HepG2 (cell line): Measurements from ENCODE around the gene QSOX2.

Source experiments
- BHLHE40 ChIP-seq: IDR thresholded peaks from 2 replicates; pipeline ENCODE4 v1.6.1; 2011; ENCODE audit warnings: low read length, improper control_type of control experiment
- BRCA1 ChIP-seq: sonication (generic); formaldehyde crosslinking; IDR thresholded peaks from 2 replicates; pipeline ENCODE4 v1.4.0; 2020; ENCODE audit warnings: missing genetic modification reagents
- EZH2 ChIP-seq: conservative IDR thresholded peaks from 2 replicates; pipeline ENCODE4 v1.6.1; 2012; ENCODE audit warnings: mild to moderate bottlenecking, low read depth, low read length, moderate library complexity
- ISX ChIP-seq: sonication (generic); formaldehyde crosslinking; conservative IDR thresholded peaks from 2 replicates; pipeline ENCODE4 v1.5.0; 2020; ENCODE audit warnings: missing genetic modification reagents
- NONO ChIP-seq, 2 experiments: fragments of 450-650 bp in 1 of 2; sonication (generic) in 1 of 2; formaldehyde crosslinking in 1 of 2; IDR thresholded peaks in 1 of 2; conservative IDR thresholded peaks in 1 of 2; 2 replicates each; pipeline versions ENCODE4 v1.6.1 to v1.8.0; 2017 to 2022; ENCODE audit warnings: mild to moderate bottlenecking in 1 of 2, missing genetic modification reagents in 1 of 2, moderate library complexity in 1 of 2
- NR3C1 ChIP-seq: sonication (generic); formaldehyde crosslinking; IDR thresholded peaks from 2 replicates; pipeline ENCODE4 v1.4.0; 2020; ENCODE audit warnings: missing genetic modification reagents
- RAD21 ChIP-seq: fragments of 450-650 bp; formaldehyde crosslinking; IDR thresholded peaks from 2 replicates; pipeline ENCODE4 v1.5.0; 2020; ENCODE audit warnings: mild to moderate bottlenecking
- SRF ChIP-seq: IDR thresholded peaks from 2 replicates; pipeline ENCODE4 v1.6.1; 2011; ENCODE audit warnings: mild to moderate bottlenecking, low read depth, low read length, moderate library complexity
- ZNF12 ChIP-seq: sonication (generic); formaldehyde crosslinking; IDR thresholded peaks from 2 replicates; pipeline ENCODE4 v1.5.0; 2020; ENCODE audit warnings: missing genetic modification reagents
- ZNF24 ChIP-seq: fragments of 450-650 bp; IDR thresholded peaks from 2 replicates; pipeline ENCODE4 v1.6.1; 2017; ENCODE audit warnings: antibody characterized with exemption, mild to moderate bottlenecking
- TF ChIP-seq, protein P1 (sequence below): sonication (generic); formaldehyde crosslinking; IDR thresholded peaks from 2 replicates; pipeline ENCODE4 v1.5.0; 2020; ENCODE audit warnings: mild to moderate bottlenecking, missing genetic modification reagents, moderate library complexity
- TF ChIP-seq, protein P2 (sequence below): sonication (generic); formaldehyde crosslinking; IDR thresholded peaks from 2 replicates; pipeline ENCODE4 v1.8.1; 2023; ENCODE audit warnings: mild to moderate bottlenecking, missing genetic modification reagents

DNA sequence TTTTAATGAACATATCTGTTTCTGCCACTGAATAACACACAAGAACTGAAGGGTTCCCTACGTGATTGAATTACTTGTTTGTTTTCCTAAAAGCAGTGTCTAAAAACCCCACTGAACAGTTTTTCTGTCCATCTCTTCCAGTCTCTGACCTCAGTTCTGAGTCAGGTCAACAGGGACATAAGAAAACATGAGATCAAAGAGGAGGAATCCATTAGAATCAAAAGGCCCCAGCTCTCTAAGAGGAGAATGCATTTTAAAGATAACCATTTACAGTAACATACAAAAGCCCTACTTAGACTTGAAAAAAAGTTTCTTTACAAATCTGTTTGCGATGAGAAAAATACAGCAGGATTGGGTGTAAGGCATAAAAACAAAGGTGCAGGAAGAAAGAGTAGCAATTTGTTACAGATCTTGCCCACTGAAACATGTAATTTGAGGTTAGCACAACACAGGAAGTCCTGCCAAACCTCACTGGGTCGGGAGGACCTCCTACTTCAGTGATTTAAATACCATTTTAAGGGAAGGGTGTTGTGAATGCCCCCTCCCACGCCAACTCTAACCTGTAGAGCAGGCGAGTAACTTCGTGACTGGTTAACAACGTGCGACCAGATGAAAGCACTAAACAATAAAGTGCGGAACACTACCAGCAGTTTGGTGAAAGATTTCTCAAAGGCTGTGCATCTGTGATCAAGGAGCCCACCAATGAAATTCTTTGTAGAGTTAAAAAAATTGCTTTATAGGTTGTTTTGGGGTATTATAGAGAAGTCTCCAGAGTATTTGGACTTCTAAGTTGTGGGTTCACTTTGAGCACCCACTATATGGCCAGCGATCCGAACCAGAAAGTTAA is 1.3 kb downstream of the QSOX2 start:
- no peak for TF ChIP-seq SRF
- TF ChIP-seq, protein P1, sequence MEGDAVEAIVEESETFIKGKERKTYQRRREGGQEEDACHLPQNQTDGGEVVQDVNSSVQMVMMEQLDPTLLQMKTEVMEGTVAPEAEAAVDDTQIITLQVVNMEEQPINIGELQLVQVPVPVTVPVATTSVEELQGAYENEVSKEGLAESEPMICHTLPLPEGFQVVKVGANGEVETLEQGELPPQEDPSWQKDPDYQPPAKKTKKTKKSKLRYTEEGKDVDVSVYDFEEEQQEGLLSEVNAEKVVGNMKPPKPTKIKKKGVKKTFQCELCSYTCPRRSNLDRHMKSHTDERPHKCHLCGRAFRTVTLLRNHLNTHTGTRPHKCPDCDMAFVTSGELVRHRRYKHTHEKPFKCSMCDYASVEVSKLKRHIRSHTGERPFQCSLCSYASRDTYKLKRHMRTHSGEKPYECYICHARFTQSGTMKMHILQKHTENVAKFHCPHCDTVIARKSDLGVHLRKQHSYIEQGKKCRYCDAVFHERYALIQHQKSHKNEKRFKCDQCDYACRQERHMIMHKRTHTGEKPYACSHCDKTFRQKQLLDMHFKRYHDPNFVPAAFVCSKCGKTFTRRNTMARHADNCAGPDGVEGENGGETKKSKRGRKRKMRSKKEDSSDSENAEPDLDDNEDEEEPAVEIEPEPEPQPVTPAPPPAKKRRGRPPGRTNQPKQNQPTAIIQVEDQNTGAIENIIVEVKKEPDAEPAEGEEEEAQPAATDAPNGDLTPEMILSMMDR (CRISPR knock-in tag) = no peak
- TF ChIP-seq EZH2 = no peak
- TF ChIP-seq BHLHE40 = no peak
- TF ChIP-seq BRCA1 (CRISPR knock-in tag) = no peak
- no peak for TF ChIP-seq NR3C1 (CRISPR knock-in tag)
- TF ChIP-seq RAD21 (CRISPR knock-in tag) = no peak
- TF ChIP-seq ZNF12 (CRISPR knock-in tag) = no peak
- no peak for TF ChIP-seq NONO (IDR thresholded peaks at IDR 0.05)
- no peak for TF ChIP-seq NONO (CRISPR knock-in tag; conservative IDR thresholded peaks at IDR 0.05)
- TF ChIP-seq ZNF24 = no peak
- TF ChIP-seq, protein P2, sequence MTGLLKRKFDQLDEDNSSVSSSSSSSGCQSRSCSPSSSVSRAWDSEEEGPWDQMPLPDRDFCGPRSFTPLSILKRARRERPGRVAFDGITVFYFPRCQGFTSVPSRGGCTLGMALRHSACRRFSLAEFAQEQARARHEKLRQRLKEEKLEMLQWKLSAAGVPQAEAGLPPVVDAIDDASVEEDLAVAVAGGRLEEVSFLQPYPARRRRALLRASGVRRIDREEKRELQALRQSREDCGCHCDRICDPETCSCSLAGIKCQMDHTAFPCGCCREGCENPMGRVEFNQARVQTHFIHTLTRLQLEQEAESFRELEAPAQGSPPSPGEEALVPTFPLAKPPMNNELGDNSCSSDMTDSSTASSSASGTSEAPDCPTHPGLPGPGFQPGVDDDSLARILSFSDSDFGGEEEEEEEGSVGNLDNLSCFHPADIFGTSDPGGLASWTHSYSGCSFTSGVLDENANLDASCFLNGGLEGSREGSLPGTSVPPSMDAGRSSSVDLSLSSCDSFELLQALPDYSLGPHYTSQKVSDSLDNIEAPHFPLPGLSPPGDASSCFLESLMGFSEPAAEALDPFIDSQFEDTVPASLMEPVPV (CRISPR knock-in tag) = no peak
- no peak for TF ChIP-seq ISX (CRISPR knock-in tag)
